CD4-positive, alpha-beta T cell treated with Interleukin-4 for 1 hour (primary cell): ENCODE results near the gene SALL3.

Source experiments
- DNase-seq, 2 donors: peaks; one replicate each; pipeline ENCODE4 v3.0.0-alpha.2; 2020 to 2022

The SALL3 gene

GRCh38 chr18:78965917-78966792, 13.5 kb upstream of the SALL3 start:
- no peak for DNase-seq

- DNase-seq: no peak
These were observed 12.9 kb upstream of the SALL3 start for GRCh38 chr18:78966793-78967106.

- no peak for DNase-seq
These were observed 11.9 kb upstream of the SALL3 start for GRCh38 chr18:78967692-78968091.

- DNase-seq: no peak
These were observed 9.9 kb upstream of the SALL3 start for GRCh38 chr18:78969574-78970315.

GRCh38 chr18:78970774-78971333, 8.8 kb upstream of the SALL3 start:
- no peak for DNase-seq

- no peak for DNase-seq
These were observed 7.9 kb upstream of the SALL3 start for GRCh38 chr18:78971511-78972245.

- no peak for DNase-seq
These were observed 7.2 kb upstream of the SALL3 start for GRCh38 chr18:78972385-78972918.

- DNase-seq: no peak
These were observed 6.7 kb upstream of the SALL3 start for GRCh38 chr18:78972930-78973331.

- DNase-seq: no peak
These were observed 6.1 kb upstream of the SALL3 start for GRCh38 chr18:78973357-78974083.

- no peak for DNase-seq
These were observed 5.4 kb upstream of the SALL3 start for GRCh38 chr18:78974115-78974761.

- DNase-seq: no peak
These were observed 4.3 kb upstream of the SALL3 start for GRCh38 chr18:78975292-78975691.

- no peak for DNase-seq
These were observed 3.8 kb upstream of the SALL3 start for GRCh38 chr18:78975699-78976335.

GRCh38 chr18:78976765-78977636, 2.6 kb upstream of the SALL3 start:
- DNase-seq: no peak

- no peak for DNase-seq
These were observed 1.8 kb upstream of the SALL3 start for GRCh38 chr18:78977637-78978348.

- DNase-seq: no peak
These were observed 1.1 kb upstream of the SALL3 start for GRCh38 chr18:78978349-78979055.

- DNase-seq: no peak
These were observed 425 bp upstream of the SALL3 start for GRCh38 chr18:78979056-78979729.

GRCh38 chr18:78980279-78980771, 707 bp downstream of the SALL3 start:
- DNase-seq: no peak

GRCh38 chr18:78980777-78981380, 1.3 kb downstream of the SALL3 start:
- DNase-seq: no peak
